HCT116 (cell line): ENCODE results near the gene ERN1. TPM values are rescaled to one million over a fixed set of nuclear protein-coding genes. Genes with fewer than 3 reads are reported as not detected.

Source experiments
- ATAC-seq: fragments of 200-7000 bp; cut with Tn5 transposase; 2 replicates; pipeline ENCODE4 v1.9.1; 2020; ENCODE audit warnings: mild to moderate bottlenecking, moderate library complexity
- BruUV-seq: library from RNA; stranded (reverse); fragments of 400-500 nt; replicated peaks from 2 replicates; lab custom pipeline; 2021; lab: Mats Ljungman, UMichigan
- CTCF ChIA-PET: fragments of 300-600 bp; sonication (Branson Sonifier 250); formaldehyde crosslinking; loops from one replicate; lab custom pipeline; 2021; ENCODE audit warnings: antibody characterized with exemption; lab: Charles Lee
- POLR2A ChIA-PET: fragments of 300-600, 350-600 bp; sonication (Branson Sonifier 250); formaldehyde crosslinking; loops from one replicate; lab custom pipeline; 2021; ENCODE audit warnings: antibody characterized with exemption; lab: Charles Lee
- RAD21 ChIA-PET, 2 experiments: fragments of 300-600 bp; sonication (Branson Sonifier 250); formaldehyde crosslinking; loops; one replicate each; lab custom pipeline; 2023; ENCODE audit warnings: low total read pairs in 2 of 2; ENCODE audit not compliant: uncharacterized antibody in 2 of 2, unreplicated experiment in 2 of 2, low non-redundant PET in 1 of 2; lab: Charles Lee
- DNase-seq: peaks from one replicate; pipeline ENCODE4 v3.0.0-alpha.2; 2010; ENCODE audit warnings: low read depth, low spot score
- H2AFZ ChIP-seq: fragments of 200-600 bp; shearing (Covaris generic), sonication (generic); 2 replicates; pipeline ENCODE4 v1.6.1; 2017; ENCODE audit warnings: low read depth, mixed run types, mixed read lengths, antibody characterized with exemption, low read length; ENCODE audit not compliant: poor library complexity, severe bottlenecking
- H3K27ac ChIP-seq: 2 replicates; pipeline ENCODE4 v1.5.1; 2012; ENCODE audit warnings: low read depth, low read length
- H3K27me3 ChIP-seq: fragments of 200-600 bp; sonication (generic); 2 replicates; pipeline ENCODE4 v1.6.1; 2016; ENCODE audit warnings: mixed run types, low read length, mixed read lengths; ENCODE audit not compliant: insufficient read depth
- H3K36me3 ChIP-seq, 2 experiments: fragments of 200-500 bp in 1 of 2; fragments of 200-600 bp in 1 of 2; sonication (Bioruptor generic) in 1 of 2; sonication (generic) in 1 of 2; 2 replicates each; pipeline versions ENCODE4 v1.5.1 to v1.6.1; 2014 to 2016; ENCODE audit warnings: low read length in 2 of 2, inconsistent platforms in 1 of 2, mixed read lengths in 1 of 2, mixed run types in 1 of 2; ENCODE audit not compliant: insufficient read depth in 2 of 2, control insufficient read depth in 1 of 2
- H3K4me1 ChIP-seq, 2 experiments: fragments of 200-600 bp in 1 of 2; sonication (generic) in 1 of 2; 2 replicates each; pipeline versions ENCODE4 v1.5.1 to v1.6.1; 2012 to 2017; ENCODE audit warnings: low read length in 2 of 2, inconsistent platforms in 1 of 2, mild to moderate bottlenecking in 1 of 2, mixed read lengths in 1 of 2, mixed run types in 1 of 2, moderate library complexity in 1 of 2; ENCODE audit not compliant: insufficient read depth in 2 of 2, control insufficient read depth in 1 of 2
- H3K4me2 ChIP-seq: fragments of 200-600 bp; sonication (generic); 2 replicates; pipeline ENCODE4 v1.6.1; 2017; ENCODE audit warnings: mixed run types, low read length, mixed read lengths
- H3K4me3 ChIP-seq, 2 experiments: fragments of 200-600 bp in 1 of 2; sonication (generic) in 1 of 2; replicated peaks in 1 of 2; 2 replicates each; pipeline ENCODE4 v1.5.1; 2011 to 2016; ENCODE audit warnings: low read length in 2 of 2, control low read depth in 1 of 2, low read depth in 1 of 2, mild to moderate bottlenecking in 1 of 2, mixed read lengths in 1 of 2, mixed run types in 1 of 2
- H3K79me2 ChIP-seq: fragments of 200-600 bp; sonication (generic); 2 replicates; pipeline ENCODE4 v1.6.1; 2017; ENCODE audit warnings: mild to moderate bottlenecking, mixed run types, low read length, moderate library complexity, mixed read lengths; ENCODE audit not compliant: insufficient read depth
- H3K9ac ChIP-seq: fragments of 200-600 bp; sonication (generic); 2 replicates; pipeline ENCODE4 v1.6.1; 2016; ENCODE audit warnings: low read length, mixed read lengths
- H3K9me2 ChIP-seq: fragments of 200-600 bp; sonication (generic), shearing (Covaris generic); 2 replicates; pipeline ENCODE4 v1.6.1; 2017; ENCODE audit warnings: mixed run types, mild to moderate bottlenecking, moderate library complexity; ENCODE audit not compliant: insufficient read depth
- H3K9me3 ChIP-seq, 2 experiments: fragments of 200-500 bp in 1 of 2; fragments of 200-600 bp in 1 of 2; sonication (Bioruptor generic) in 1 of 2; sonication (generic) in 1 of 2; 2 replicates each; pipeline ENCODE4 v1.6.1; 2014 to 2017; ENCODE audit warnings: low read length in 2 of 2, mixed read lengths in 2 of 2, inconsistent platforms in 1 of 2, low read depth in 1 of 2, mild to moderate bottlenecking in 1 of 2, mixed run types in 1 of 2, moderate library complexity in 1 of 2; ENCODE audit not compliant: control insufficient read depth in 1 of 2, insufficient read depth in 1 of 2
- H4K20me1 ChIP-seq: fragments of 200-600 bp; sonication (generic), shearing (Covaris generic); 2 replicates; pipeline ENCODE4 v1.6.1; 2017; ENCODE audit warnings: mixed run types, mild to moderate bottlenecking, moderate library complexity; ENCODE audit not compliant: insufficient read depth
- ATF3 ChIP-seq: IDR thresholded peaks from 2 replicates; pipeline ENCODE4 v1.6.1; 2012
- CBX3 ChIP-seq: IDR thresholded peaks from 2 replicates; pipeline ENCODE4 v1.6.1; 2012; ENCODE audit warnings: low read depth
- CTCF ChIP-seq, 3 experiments: fragments of 200-600 bp in 1 of 3; sonication (generic) in 1 of 3; IDR thresholded peaks in 2 of 3; conservative IDR thresholded peaks in 1 of 3; 2 replicates each; pipeline ENCODE4 v1.5.1; 2012 to 2017; ENCODE audit warnings: low read depth in 2 of 3, low read length in 2 of 3, antibody characterized with exemption in 1 of 3, borderline replicate concordance in 1 of 3, control low read depth in 1 of 3, mild to moderate bottlenecking in 1 of 3, mixed read lengths in 1 of 3, mixed run types in 1 of 3, moderate library complexity in 1 of 3; ENCODE audit not compliant: insufficient read depth in 1 of 3
- EGR1 ChIP-seq: IDR thresholded peaks from 2 replicates; pipeline ENCODE4 v1.6.1; 2012; ENCODE audit warnings: low read depth
- EZH2 ChIP-seq: fragments of 200-600 bp; sonication (generic); IDR thresholded peaks from 2 replicates; pipeline ENCODE4 v1.6.1; 2017; ENCODE audit warnings: antibody characterized with exemption, mixed run types
- RAD21 ChIP-seq: IDR thresholded peaks from 2 replicates; pipeline ENCODE4 v1.6.1; 2012; ENCODE audit warnings: low read depth, mild to moderate bottlenecking
- SRF ChIP-seq: IDR thresholded peaks from 2 replicates; pipeline ENCODE4 v1.6.1; 2012; ENCODE audit warnings: low read depth
- YY1 ChIP-seq: IDR thresholded peaks from 2 replicates; pipeline ENCODE4 v1.6.1; 2011; ENCODE audit warnings: low read length, low read depth, moderate library complexity, mild to moderate bottlenecking; ENCODE audit not compliant: insufficient replicate concordance; ENCODE audit errors: extremely low read depth
- ZFX ChIP-seq: fragments of 450-650 bp; IDR thresholded peaks from 2 replicates; pipeline ENCODE4 v1.6.1; 2017
- ZNF274 ChIP-seq: fragments of 200-500 bp; sonication (Bioruptor generic); IDR thresholded peaks from 2 replicates; pipeline ENCODE4 v1.6.1; 2014; ENCODE audit warnings: mild to moderate bottlenecking, low read depth, low read length, inconsistent platforms
- intact Hi-C: fragments of 100-400 bp; cut with micrococcal nuclease; formaldehyde crosslinking; loops from 2 replicates; pipeline ENCODE4 v1.10.0; 2022
- total RNA-seq: library from RNA; stranded (reverse); gene quantifications from one replicate; pipeline ENCODE4 v1.2.1, GENCODE V29; 2021; ENCODE audit not compliant: unreplicated experiment

The ERN1 gene
- total RNA-seq, 1 experiment from 2014 or later = 28.2 TPM

- Histone ChIP-seq H3K4me1 (no peaks in the 10 kb centered on the region), H4K20me1 (no peaks in the 10 kb centered on the region), H3K9me2 (no peaks in the 10 kb centered on the region), H3K27me3 (no peaks in the 10 kb centered on the region), H2AFZ (no peak overlapping the region), H3K9me3 (no peaks in the 10 kb centered on the region; a peak in 1 of 4 replicates), H3K79me2 (no peaks in the 10 kb centered on the region), H3K27ac (no peak overlapping the region), H3K36me3 (peaks cover 0 to 11% of the 10 kb centered on the region in 2 experiments; a peak in 2 of 4 replicates), H3K4me2 (no peak overlapping the region), H3K9ac (no peak overlapping the region), H3K4me3 (no peak overlapping the region)
- intact Hi-C loops = loop anchor here (1.0 to 10.0 kb wide), 2 partner anchors 70 to 221 kb away; no protein-coding TSS in a partner anchor
- DNase-seq (no peak), ATAC-seq (peak; percentile 97)
- POLR2A ChIA-PET = interaction anchor here (0.8 to 1.8 kb wide), 3 partner anchors 65 to 82 kb away, joined by 3 to 8 read pairs (median 5); no protein-coding TSS in a partner anchor
- RAD21 ChIA-PET = interaction anchor here (0.5 to 1.8 kb wide), 8 partner anchors 35 to 227 kb away, joined by 3 to 36 read pairs (median 4); partner anchors contain the start of gene ERN1 (in 1 of the 2)
- TF ChIP-seq EZH2 (no peak), ZNF274 (no peak), ZFX (no peak), ATF3 (no peak), RAD21 (peak; percentile 91), EGR1 (no peak), YY1 (peak; percentile 9), CBX3 (no peak), SRF (no peak), CTCF (IDR thresholded peaks at IDR 0.05 in 2 of 3, conservative IDR thresholded peaks at IDR 0.05 in 1 of 3; ENCODE audit: borderline replicate concordance in 1 of 3, insufficient read depth in 1 of 3, low read depth in 2 of 3, low read length in 2 of 3) (peak; percentile 45 to 81 (median 72))
- CTCF ChIA-PET = interaction anchor here (0.7 to 5.9 kb wide), 17 partner anchors 8 to 364 kb away, joined by 3 to 158 read pairs (median 4); no protein-coding TSS in a partner anchor
- BruUV-seq = no TSS peak
These were observed 66.1 kb downstream of the ERN1 start for GRCh38 chr17:64063766-64064224.
